GM19035 (cell line): ENCODE measurements around the gene FARP2.
A peak's percentile ranks its signal among the peaks of the same experiment; 100 is the strongest.
"Not testable (repeated sequence)": the region's sequence is repeated elsewhere in the genome, so short reads cannot be mapped to it uniquely, and the experiment has no call there.

ENCODE experiments used
- ATAC-seq: cut with Tn5 transposase; IDR thresholded peaks from one replicate; pipeline ENCODE4 v1.9.1; 2021; ENCODE audit not compliant: unreplicated experiment

The FARP2 gene

DNA sequence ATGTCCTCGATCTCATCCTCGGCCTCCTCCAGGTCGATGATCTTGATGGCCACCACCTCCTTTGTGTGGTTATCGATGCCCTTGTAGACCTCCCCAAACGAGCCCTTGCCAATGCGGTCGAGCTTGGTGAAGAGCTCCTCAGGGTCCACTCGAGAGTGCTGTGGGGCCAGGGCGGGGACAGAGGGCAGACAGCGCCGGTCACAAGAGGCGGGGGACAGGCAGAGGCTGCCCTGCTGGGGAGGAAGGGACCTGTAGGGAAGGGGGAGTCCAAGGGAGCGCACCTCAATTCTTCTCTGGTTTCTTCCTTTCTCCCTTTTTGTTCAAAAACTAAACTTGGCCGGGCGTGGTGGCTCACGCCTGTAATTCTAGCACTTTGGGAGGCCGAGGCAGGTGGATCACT lies 145.5 kb downstream of the FARP2 start:
- no peak for ATAC-seq

DNA sequence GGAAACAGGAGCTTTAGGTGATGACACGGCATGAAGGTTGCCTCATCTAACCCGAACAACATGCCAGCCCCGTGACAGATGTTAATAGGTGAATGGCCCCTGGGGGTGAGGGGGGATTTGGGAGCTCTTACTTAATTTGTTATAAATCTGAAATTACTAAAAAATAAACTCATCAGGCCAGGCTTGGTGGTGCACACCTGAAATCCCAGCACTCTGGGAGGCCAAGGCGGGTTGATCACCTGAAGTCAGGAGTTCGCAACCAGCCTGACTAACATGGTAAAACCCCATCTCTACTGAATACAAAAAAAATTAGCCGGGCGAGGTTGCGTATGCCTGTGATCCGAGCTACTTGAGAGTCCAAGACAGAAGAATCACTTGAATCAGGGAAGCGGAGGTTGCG lies 146.2 kb downstream of the FARP2 start:
- no peak for ATAC-seq

- no peak for ATAC-seq
These were observed 147.8 kb downstream of the FARP2 start for GRCh38 chr2:241503776-241504392.

DNA sequence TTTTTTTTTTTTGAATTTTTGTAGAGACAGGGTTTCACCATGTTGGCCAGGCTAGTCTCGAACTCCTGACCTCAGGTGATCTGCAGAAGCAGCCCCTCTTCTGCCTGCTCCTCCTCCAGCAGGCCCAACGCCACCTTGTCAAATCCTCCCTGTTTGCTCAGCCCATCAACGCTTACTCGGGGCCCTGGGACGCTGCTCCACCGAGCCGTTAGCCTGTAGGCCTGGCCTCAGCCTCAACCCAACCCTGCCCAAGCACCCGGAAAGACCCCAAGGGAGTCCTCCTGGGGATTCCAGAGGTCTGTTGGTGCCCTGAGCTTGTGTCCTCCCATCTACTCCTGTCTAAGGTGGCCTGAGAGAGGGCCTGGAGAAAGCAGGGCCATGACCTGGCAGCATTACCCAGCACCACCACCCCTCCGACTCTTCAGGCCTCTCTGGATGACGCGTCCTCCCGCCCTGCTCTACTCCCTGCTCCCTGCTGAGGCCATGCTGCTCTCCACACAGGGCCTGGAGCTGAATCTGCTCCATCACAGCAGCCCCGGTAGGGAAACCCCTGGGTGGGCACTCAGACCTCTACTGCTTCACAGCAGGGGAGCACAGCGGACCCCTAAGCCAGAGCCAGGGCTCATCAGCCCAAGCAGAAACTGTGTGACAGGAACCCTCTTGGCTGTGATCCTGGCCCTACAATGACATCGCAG lies 149.1 kb downstream of the FARP2 start:
- no peak for ATAC-seq

- no peak for ATAC-seq
These were observed 149.7 kb downstream of the FARP2 start for GRCh38 chr2:241505781-241506201.

DNA sequence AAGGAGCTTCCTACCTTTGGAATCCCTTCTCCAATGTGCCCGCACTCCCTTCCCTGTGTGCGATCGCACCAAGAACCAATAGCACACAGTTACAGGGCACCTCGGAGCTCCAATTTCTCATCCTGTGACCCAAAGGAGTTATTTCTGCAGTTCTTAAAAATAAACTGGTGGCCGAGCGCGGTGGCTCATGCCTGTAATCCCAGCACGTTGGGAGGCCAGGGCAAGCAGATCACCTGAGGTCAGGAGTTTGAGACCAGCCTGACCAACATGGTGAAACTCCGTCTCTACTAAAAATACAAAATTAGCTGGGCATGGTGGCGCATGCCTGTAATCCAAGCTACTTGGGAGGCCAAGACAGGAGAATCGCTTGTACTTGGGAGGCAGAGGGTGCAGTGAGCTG lies 150.2 kb downstream of the FARP2 start:
- ATAC-seq: not testable (repeated sequence)

- ATAC-seq: no peak
These were observed 150.8 kb downstream of the FARP2 start for GRCh38 chr2:241506793-241507429.

GRCh38 chr2:241507430-241508239 lies 151.6 kb downstream of the FARP2 start:
- peak; percentile 19 for ATAC-seq

DNA sequence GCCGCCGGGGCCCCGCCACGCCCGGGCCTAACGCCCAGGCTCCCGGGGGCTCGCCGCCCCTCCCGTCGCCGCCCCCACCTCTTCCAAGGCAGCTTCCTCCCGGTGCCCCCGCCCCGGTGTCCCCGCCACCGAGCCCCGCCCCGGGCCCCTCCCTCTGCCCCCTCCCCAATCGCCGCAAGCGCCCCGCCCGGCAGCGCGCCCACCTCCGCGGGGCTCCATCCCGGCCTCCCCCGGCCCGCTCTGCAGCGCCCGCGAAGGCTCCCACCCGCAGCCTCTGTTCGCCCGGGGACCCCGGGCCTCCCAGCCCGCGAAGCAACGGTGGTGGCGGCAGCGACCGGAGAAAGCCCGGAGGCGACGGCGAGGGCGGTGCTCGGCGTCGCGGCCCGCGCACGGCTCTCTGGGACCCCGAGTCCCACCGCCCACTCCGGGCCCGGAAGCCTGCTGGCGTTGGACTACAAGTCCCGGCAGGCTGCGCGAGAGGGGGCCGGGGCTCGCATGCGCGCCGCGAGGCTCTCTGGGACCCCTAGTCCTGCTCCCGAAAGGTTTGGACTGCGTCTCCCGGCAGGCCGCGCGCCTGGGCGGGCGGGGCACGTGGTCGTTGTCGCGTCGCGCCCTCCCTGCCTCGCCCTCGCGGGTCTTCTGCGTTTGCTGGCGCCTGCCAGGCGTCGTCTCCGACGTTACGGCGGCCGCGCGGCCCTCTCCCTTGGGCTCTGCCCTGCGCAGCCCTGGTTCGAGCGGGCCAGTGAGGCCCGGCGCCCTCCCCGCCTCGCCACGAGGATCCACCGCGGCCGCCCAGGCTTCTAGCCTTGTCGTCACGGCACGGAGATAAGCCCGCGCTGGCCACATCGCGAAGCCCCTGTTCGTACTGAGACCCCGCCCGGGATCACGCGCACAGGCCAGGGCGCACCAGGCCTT lies 152.4 kb downstream of the FARP2 start, which contains the start of gene STK25:
STK25 (minus strand) TSS at position 345 of the 915 bp plus-strand sequence. CDS start 549 bp downstream, outside the sequence.
- peak; percentile 91 for ATAC-seq

DNA sequence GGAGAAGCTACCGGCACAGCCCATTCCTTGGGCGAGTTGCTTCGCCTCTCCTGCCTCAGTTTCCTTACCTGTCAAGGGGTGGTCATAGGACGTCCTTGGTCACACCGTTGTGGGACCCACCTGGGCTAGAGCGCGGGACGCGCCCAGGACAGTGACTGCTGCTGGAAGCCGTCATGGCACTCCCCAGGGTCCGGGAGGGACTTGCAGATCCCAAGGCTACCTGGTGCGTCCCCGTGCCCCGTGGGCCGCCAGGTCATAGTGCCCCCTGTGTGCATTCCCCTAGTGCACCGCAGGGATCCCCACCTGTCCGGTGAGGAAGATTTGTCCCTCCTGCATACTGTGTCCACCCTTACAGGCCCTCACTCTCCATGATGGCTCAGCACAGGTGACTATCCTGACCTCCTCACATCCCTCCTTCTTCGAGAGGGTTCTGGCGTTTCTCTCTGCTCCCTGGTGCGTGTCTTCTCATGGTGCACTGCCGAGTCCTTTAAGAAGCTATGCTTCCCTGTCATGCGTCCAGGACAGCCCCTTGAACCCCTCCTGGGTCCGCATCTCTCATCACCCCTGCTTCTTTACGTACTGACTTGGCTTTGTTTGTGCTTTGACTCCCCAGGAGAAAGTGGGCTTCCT lies 153.2 kb downstream of the FARP2 start:
- ATAC-seq: no peak

DNA sequence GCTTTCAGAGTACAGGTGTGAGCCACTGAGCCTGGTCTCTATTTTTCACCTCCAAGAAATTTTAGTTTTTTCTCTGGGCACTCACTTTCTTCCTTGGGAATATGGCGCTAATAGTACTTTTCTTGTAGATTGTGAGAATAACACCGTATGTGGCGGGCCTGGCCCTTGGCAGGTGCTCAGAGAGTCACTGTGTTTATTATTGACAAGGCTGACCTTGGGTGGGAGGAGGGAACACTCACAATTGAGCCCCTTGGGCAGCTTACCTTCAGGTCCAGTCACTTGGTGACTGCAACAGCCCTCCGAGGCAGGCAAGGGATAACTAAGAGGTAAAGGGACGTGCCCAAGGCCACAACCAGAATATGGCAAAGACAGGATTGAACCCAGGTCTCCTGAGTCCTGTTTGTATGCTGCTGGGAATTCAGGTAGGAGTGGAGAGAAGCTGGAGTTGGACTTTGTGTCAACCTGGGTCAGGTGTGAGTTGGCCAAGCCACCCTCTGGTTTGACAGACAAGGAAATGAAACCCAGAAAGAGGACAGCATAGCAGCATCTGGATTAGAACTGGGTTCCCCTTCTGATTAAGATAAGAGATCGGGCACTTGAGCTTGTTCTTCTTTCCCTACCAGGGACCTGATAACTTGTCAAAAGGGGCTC lies 155.1 kb downstream of the FARP2 start:
- ATAC-seq: no peak

GRCh38 chr2:241514553-241514952 lies 158.5 kb downstream of the FARP2 start:
- ATAC-seq: no peak

DNA sequence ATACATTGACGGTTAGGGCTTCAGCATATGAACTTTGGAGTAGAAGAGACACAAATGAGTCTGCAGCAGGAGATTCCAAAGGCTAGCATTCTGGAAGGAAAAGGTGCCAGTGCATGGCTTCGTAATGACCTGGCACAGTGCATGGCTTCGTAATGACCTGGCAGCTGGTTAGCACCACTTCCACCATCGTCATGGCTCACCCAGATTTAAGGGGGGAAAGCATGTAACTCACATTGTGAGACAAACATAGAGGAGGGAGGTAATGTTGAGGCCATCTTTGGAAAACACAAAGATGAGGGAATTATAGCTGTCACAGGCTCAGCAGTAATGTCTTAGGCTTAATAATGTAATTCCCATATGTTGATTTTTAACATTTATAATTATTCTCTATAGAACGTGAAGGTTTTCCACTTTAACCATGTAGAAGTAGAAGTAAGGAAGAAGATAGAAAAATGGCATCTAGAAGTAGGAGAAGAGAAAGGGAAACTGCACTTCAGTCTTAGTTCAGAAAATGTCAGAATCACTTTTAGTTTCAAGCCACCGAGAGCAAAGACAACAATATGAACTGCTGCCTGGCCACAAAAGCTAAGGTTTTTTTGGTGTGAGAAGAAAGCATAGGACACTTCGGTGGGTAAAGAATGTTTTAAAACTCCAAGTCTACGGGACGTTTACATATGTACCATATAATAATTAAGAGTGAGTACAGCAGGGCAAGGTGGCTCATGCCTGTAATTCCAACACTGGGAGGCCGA lies 159.1 kb downstream of the FARP2 start:
- ATAC-seq: peak; percentile 71

GRCh38 chr2:241516520-241516965 lies 160.5 kb downstream of the FARP2 start:
- no peak for ATAC-seq

DNA sequence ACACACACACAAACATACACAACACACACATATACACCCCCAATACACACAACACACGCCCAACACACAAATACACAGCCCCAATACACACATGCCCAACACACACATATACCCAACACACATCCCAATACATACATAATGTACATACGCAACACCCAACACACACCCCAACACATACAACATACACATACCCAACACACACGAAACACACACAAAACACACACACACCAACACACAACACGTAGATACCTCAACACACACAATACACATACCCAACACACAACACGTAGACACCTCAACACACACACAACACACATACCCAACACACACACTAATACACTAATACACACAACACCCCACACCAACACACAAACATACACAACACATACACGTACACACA lies 161.2 kb downstream of the FARP2 start:
- ATAC-seq: no peak

- ATAC-seq: no peak
These were observed 163.6 kb downstream of the FARP2 start for GRCh38 chr2:241519669-241520068.

- ATAC-seq: no peak
These were observed 166.4 kb downstream of the FARP2 start for GRCh38 chr2:241522477-241522876.
